Measurements from ENCODE around the gene USH2A.

The USH2A gene

GRCh38 chr1:216422821-216423520 lies at the start of gene USH2A:
TSS of gene USH2A (minus strand) at chr1:216423448. CDS start at chr1:216422336, 1,112 bp downstream.
- DNase-seq, result no peak

DNA sequence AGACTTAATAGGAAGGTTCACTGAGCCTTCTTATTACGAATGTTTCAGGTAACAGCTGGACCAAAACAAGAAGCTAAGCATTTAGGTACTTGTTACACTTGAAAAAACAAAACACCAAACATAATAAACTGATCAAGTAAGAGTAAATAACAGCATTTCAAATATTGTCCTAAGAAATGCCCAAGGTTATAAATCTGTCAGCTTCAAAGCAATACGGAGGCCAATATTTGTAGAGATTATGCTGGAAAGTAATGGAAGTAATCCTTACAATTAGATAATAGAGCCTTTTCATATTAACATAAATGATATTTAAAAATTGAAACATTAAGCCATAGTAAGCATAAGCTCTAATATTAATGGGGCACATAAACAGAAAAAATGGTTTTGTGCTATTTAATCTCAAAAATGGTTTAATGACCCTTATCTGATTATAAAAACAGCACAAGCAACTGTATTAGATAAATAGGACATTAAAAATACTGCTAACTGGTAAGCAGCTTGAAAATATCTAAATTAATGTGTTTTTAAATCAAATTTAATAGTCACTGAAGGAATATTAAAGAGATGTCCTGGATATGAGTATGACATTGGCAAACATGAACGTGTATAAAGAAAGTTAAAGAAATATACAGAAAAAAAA lies 43.0 kb upstream of the USH2A start:
- no peak for DNase-seq

- DNase-seq, result no peak
Observed at GRCh38 chr1:216464489-216464888, 41.2 kb upstream of the USH2A start.

GRCh38 chr1:216462066-216462775 lies 39.0 kb upstream of the USH2A start:
- DNase-seq, result no peak

GRCh38 chr1:216461466-216461865 lies 38.2 kb upstream of the USH2A start:
- no peak for DNase-seq

DNA sequence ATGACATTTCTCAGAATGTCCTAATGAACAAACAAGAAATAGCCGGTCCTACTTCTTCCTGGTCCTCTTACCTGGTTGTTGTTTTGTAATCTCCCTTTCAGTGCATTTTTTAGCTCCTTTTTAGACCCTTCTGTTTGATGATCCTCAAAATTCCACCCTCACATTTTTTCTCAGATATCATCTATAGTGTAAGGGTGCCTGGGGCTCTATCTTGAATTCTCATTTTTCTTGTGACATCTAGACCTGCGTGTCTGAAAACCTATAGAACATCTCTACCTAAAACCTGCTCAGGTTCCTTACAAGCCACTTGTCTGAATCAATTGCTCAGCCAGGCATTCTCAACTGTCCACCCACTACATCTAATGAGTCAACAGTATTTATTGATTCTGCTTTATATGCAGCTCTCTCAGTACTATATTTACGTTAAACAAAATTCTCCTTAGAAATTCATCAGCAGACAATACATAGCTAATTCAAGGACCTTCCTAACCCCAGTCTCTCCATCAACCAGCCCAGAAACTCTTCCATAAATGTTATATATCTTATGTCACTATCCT lies 36.5 kb upstream of the USH2A start:
- no peak for DNase-seq

DNA sequence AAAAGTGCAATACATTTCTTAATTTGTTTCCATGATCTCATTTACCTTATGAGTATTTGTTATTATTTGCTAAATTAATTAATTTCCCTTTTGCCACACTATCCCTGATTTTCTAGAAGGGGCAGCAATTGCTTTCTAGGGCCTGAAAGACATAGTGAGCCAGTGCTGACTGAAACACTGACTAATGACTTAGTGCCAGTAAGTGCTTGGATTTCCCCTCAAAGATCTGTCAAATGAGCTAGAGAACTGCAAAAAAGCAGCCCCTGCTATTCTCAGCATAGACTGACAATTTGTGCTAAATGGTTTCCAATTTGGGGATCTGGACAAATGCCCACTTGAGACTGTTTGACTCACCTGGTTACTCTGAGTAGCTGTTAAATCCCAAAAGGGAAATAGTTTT lies 35.6 kb upstream of the USH2A start:
- DNase-seq, result no peak

DNA sequence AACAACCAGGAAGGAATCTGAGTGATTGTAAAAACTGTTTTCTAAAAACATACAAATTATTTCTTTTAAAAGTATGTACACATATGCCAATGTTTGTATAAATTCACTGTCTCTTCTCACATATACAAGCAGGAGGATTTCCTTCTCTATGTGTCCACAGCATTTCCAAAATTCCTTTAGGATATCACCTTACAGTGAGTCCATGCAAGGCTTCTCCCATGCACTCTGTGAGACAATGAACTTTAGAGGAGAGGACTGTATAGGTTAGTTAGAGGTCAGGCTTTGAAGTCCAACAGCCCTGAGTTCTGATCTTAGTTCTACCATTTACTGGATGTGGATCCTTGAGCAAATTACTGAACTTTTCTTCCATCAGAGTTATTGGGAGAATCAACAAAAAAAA lies 34.1 kb upstream of the USH2A start:
- no peak for DNase-seq

- no peak for DNase-seq
Observed at GRCh38 chr1:216456682-216457081, 33.4 kb upstream of the USH2A start.

GRCh38 chr1:216453777-216454176 lies 30.5 kb upstream of the USH2A start:
- no peak for DNase-seq

DNA sequence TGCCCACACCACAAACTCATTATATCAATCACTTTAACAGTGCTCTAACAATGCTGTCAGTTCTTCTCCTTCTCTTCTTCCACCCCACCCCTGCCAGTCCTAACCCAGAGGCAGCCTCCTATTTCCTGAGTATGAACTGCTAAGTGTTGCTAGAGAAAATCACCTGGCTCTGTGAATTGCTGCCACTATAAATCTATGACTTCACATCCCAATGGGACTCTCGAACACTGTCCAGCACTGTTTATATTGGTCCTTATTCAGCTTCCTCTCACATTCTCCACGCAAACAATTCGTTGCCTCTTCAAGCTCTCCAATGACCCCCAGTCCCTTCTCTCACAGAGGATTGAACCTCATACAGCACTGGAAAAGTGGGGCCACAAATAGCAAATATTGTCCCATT lies 27.0 kb upstream of the USH2A start:
- no peak for DNase-seq

GRCh38 chr1:216448011-216448510 lies 24.8 kb upstream of the USH2A start:
- no peak for DNase-seq

DNA sequence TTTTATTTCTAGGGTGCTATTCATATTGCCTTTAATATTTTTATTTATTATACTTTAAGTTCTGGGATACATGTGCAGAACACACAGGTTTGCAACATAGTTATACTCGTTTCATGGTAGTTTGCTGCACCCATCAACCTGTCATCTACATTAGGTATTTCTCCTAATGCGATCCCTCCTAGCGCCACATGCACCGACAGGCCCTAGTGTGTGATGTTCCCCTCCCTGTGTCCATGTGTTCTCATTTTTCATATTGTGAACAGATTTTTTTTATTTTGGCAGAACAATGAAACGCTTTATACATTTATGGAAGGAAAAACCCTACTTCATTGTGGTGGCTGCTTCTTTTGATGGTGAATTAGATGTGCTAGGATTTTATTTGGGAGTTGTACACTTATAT lies 14.4 kb upstream of the USH2A start:
- DNase-seq, result no peak

DNA sequence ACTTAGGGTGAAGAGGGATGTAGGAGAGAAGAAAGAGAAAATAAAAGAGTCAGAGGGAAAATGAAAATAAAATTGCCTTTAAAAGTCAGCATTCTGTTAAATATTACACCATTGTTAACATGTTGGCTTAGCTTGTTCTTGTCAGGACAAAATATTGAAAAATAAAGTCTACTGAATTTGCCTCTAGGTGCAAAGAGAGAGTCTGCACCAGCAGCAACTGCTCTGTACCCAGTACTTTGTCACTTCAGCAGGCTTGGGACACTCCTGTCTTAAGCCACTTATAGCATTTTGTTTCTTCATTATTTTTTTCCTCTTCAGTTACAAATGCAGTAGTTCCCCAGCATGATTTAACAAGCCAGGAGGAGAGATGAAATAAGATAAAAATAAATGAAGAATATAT lies 11.0 kb upstream of the USH2A start:
- DNase-seq, result no peak

DNA sequence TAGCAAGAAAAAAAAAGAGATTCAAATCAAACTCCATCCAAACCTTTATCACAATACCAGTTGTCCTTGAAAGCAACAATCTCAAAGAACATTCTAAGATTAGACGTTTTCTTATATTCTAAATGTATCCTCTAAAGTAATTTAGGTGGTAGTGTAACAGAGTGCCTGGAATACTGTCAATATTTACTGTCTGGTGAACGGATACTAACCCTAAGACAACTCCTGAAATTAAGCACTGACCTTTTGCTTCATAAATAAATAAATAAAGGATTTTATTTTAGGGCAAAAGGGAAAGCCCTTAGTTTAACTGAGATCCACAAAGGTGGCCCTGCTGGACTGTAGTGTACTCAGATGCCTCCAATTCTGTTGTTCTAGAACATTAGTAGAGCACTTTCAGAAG lies 9.9 kb upstream of the USH2A start:
- DNase-seq, result no peak

DNA sequence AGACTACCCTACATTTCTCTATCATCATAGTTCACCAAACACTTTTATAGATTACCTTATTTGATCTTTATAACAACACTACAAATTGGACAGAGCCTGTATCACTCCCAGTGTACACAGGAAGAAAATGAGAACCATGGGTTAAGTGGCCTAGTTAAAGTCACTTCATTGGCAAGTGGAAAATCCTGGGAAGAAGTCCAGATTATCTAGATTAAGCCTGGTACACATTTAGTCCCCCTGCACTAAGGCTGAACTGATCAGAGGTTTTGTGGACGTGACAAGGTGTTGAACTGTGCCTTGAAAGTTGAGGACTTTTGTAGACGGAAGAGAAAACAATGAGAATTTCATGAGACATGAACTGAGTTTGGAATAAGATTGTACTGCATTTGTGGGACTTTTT lies 7.5 kb upstream of the USH2A start:
- DNase-seq, result no peak

DNA sequence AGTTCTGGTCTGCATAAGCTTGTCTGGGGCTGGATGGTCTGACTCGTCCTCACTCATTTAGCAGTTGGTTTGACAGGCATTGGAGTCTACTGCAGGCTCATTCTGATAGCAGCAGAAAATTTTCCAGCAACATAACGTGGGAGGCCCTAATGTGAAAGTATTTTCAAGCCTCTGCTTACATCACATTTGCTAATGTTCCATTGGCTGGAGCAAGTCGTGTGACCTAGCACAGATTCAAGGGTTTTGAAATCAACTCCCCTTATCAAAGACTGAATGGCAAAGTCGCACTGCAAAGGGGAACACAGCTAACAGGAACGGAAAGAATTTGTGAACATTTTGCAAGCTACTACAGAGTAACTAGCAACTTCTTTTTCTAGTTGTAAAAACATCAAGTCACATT lies 2.3 kb upstream of the USH2A start:
- DNase-seq, result no peak

DNA sequence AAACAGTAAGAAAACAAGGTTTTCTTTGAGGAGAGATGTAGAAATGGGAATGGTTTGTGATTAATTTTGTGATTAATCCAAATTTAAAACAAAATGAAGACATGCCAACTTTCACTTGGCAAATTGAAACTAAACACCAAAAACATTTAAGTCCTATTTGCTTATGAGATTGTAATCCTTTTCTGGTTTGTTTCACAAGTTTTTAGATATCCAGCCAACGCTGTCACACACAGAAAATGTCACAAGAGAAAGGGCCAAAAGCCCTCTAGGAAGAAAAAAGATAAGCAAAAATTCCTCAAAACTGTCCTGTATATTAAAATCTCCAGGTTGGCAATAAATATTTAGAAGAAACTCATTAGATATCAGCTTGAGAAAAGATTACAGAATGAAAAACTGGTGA lies 2.5 kb downstream of the USH2A start:
- no peak for DNase-seq

GRCh38 chr1:216420263-216420662 lies 3.0 kb downstream of the USH2A start:
- DNase-seq, result no peak

- DNase-seq, result no peak
Observed at GRCh38 chr1:216416488-216416887, 6.8 kb downstream of the USH2A start.

GRCh38 chr1:216410026-216410425 lies 13.2 kb downstream of the USH2A start:
- no peak for DNase-seq

- DNase-seq, result no peak
Observed at GRCh38 chr1:216390956-216391355, 32.3 kb downstream of the USH2A start.

- no peak for DNase-seq
Observed at GRCh38 chr1:216389774-216390173, 33.5 kb downstream of the USH2A start.

- DNase-seq, result no peak
Observed at GRCh38 chr1:216388558-216388957, 34.7 kb downstream of the USH2A start.

All from CD4-positive, alpha-beta T cell treated with Interferon gamma for 1 hour (primary cell).